ENCODE measurements around the gene CLSTN2.

- TF ChIP-seq CTCF (IDR thresholded peaks at IDR 0.05; ENCODE audit: insufficient read depth, low read depth, low read length): no peak
- TF ChIP-seq EZH2 (IDR thresholded peaks at IDR 0.05; ENCODE audit: insufficient read depth, low read length): no peak
These were observed 588.6 kb downstream of the CLSTN2 start for GRCh38 chr3:140523600-140523999.
